NCI-H446 treated with DMSO at 0.1 percent for 48 hours (cell line): ENCODE results near the gene LRP4.
"Not testable (repeated sequence)": the region's sequence is repeated elsewhere in the genome, so short reads cannot be mapped to it uniquely, and the experiment has no call there.

Source experiments
- DNase-seq: peaks from one replicate; lab custom pipeline; 2025; lab: John Stamatoyannopoulos, UW

LRP4 gene

GRCh38 chr11:46927928-46928327 is 9.6 kb upstream of the LRP4 start:
- DNase-seq = not testable (repeated sequence)

DNA sequence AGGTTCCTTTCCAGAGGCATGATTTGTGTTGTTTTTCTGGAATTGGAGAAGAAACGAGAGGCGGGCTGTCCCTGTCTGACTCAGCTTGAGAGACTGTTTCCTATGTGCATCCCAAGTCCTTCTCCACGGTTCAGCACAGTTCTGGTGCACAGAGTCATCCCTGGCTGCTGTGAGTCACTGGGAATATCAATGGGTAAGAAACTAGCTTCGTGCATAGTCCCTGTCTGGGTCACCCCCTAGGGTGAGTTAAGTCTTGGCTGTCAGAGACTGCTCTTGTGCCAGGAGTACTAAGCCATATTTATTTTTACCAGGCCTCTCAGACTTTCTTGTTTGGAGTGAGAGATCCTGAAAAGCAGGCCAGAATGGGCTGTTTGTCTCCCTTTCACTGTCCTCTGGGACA is 2.4 kb upstream of the LRP4 start:
- peak; percentile 86 for DNase-seq

DNA sequence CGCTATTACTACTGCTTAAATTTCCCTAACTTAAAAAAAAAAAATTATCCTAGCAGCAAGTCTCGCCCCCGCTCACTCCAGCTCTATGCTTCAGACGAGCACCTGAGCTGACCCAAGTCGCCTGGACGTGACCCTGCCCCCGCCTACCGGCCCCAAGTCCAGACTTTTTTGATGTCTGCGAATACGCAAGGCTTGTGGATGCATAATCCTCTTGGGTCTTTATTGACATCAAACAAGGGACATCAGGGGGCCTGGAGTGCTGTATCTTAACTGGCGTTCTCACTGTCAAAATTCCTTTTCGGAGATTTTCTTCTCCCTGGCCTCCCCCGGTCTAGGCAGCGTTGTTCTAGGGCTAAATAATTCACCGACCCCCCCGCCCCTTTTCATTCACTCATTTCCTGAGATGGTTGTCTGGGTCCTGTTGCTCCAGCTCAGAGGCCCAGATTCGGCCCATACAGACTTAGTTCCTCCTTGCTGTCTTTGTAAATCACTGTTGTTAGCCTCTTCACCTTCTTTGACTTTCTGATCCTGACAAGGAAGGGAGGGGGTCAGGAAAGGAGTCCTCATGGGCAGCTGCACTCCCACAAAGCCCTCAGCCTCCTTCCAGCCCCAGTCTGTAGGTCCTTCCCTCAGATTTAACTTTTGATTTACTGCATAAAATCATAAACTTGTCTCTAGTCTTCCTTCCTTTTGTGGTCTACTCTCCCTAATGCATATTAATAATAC is 601 bp upstream of the LRP4 start:
- DNase-seq = no peak

- no peak for DNase-seq
These were observed 628 bp downstream of the LRP4 start for GRCh38 chr11:46917762-46918082.

GRCh38 chr11:46917109-46917761 is 1.1 kb downstream of the LRP4 start:
- DNase-seq = no peak

- DNase-seq = peak; percentile 3
These were observed 1.9 kb downstream of the LRP4 start for GRCh38 chr11:46916286-46917108.

DNA sequence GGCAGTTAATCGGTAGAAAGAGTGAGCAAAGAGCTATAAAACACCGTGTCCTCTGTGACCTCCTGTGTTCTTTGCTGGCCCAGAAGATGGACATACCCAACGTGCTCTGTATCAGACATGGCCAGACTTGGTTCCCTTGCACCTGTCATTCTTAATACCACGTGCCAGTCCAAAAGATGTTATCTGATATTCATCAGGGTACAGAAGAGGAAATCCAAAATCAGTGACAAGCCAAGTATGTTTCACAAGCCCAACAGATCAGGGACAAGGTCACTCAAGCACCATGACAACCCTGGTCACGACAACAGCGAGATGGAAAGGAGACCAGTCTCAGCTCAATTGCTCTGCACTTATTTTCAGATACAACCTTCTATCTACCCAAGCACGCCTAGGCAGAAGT is 3.4 kb downstream of the LRP4 start:
- no peak for DNase-seq

- DNase-seq = no peak
These were observed 4.0 kb downstream of the LRP4 start for GRCh38 chr11:46914363-46914762.

- DNase-seq = no peak
These were observed 4.9 kb downstream of the LRP4 start for GRCh38 chr11:46913484-46913883.

GRCh38 chr11:46912526-46913150 is 5.7 kb downstream of the LRP4 start:
- no peak for DNase-seq

DNA sequence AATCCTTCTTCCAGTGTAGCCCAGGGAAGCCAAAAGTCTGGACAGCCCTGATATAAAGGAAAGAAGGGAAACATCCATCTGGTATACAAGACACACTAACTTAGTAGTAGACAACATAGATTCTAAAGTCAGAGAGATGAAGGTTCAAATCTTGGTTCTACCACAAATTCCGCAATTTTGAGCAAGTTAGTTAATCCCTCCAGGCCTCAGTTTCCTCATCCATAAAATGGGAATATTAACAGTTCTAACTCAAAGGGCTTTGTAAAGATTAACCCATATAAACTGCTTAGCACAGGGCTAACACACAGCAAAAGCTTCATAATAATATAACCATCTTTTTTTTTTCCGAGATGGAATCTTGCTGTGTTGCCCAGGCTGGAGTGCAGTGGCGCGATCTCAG is 10.7 kb downstream of the LRP4 start:
- DNase-seq = no peak

GRCh38 chr11:46906609-46907041 is 11.7 kb downstream of the LRP4 start:
- DNase-seq = no peak

DNA sequence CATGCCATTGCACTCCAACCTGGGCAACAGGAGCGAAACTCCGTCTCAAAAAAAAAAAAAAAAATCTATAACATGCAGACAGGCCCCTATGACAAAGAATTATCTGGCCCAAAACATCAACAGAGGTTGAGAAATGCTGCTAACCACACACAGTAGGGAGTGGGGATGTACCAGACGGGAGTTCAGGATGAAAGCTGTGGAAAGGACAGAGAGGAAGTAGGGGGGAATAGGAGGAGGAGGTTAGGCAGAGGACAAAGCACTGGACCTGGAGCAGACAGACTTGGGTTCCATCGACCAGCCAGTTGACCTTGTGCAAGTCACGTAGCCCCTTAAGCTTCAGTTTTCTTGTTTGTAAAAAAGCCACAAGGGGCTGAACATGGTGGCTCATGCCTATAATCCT is 12.5 kb downstream of the LRP4 start:
- DNase-seq = no peak

- DNase-seq = peak; percentile 54
These were observed 14.5 kb downstream of the LRP4 start for GRCh38 chr11:46903846-46904245.

DNA sequence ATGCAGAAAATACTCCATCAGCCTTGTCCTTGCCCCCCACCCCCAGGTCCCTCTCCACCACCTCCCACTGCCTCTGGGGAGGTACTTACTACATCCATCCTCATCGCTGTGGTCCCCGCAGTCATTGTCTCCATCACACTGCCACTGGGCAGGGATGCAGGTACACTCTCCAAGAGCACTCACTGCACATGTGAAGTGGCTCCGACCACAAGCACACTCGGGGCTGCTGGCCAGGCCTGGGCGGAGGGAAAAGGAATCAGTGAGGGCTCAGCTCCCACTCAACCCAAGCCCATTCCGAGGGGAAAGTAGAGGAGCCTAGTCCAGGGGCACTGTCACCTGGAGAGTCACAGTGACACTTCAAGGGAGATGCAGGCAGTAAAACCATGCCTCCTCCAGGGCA is 15.7 kb downstream of the LRP4 start:
- no peak for DNase-seq

GRCh38 chr11:46901156-46901555 is 17.2 kb downstream of the LRP4 start:
- DNase-seq = no peak

- DNase-seq = no peak
These were observed 18.1 kb downstream of the LRP4 start for GRCh38 chr11:46900091-46900746.

- no peak for DNase-seq
These were observed 18.8 kb downstream of the LRP4 start for GRCh38 chr11:46899501-46900025.

- no peak for DNase-seq
These were observed 19.8 kb downstream of the LRP4 start for GRCh38 chr11:46898396-46899095.

- DNase-seq = peak; percentile 70
These were observed 21.5 kb downstream of the LRP4 start for GRCh38 chr11:46896719-46897406.

DNA sequence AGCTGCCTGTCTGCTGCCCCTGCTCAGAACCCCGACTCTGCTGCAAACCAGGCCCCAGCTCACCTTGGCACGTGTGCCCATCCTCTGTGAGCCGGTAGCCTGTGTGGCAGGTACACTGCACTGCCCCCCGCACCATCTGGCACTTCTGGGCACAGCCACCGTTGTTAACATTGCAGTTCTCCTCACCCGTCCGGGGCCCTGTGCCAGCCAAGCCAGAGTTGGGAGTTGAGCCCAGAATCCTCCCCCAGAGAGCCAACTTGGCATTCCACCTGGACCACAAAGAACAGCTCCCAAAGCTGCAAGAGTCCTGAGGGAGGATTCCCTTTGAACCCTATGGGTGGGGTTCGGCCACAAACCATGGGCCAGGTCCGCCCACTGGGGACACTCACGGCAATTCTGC is 22.5 kb downstream of the LRP4 start:
- DNase-seq = peak; percentile 89
